SH-SY5Y (cell line): ENCODE results near the gene LCE2A.

Experiments
- GATA2 ChIP-seq: IDR thresholded peaks from 2 replicates; pipeline ENCODE4 v1.6.1; 2011; ENCODE audit warnings: mild to moderate bottlenecking, low read depth, low read length
- GATA3 ChIP-seq: IDR thresholded peaks from 2 replicates; pipeline ENCODE4 v1.6.1; 2011; ENCODE audit warnings: low read depth, mild to moderate bottlenecking, low read length, moderate library complexity

Gene LCE2A

GRCh38 chr1:152728986-152729385 is 30.8 kb downstream of the LCE2A start:
- TF ChIP-seq GATA2, result no peak
- TF ChIP-seq GATA3, result no peak

- TF ChIP-seq GATA3 (no peak), GATA2 (no peak)
Observed at GRCh38 chr1:152735648-152736047, 37.5 kb downstream of the LCE2A start.

GRCh38 chr1:152737997-152738396 is 39.9 kb downstream of the LCE2A start:
- TF ChIP-seq GATA3, result no peak
- TF ChIP-seq GATA2, result no peak

- no peak for TF ChIP-seq GATA2
- no peak for TF ChIP-seq GATA3
Observed at GRCh38 chr1:152739841-152740240, 41.7 kb downstream of the LCE2A start.

- TF ChIP-seq GATA2 (no peak), GATA3 (no peak)
Observed at GRCh38 chr1:152741656-152742055, 43.5 kb downstream of the LCE2A start.

- no peak for TF ChIP-seq GATA3
- TF ChIP-seq GATA2, result no peak
Observed at GRCh38 chr1:152743371-152744145, 45.4 kb downstream of the LCE2A start.

- TF ChIP-seq GATA2 (no peak), GATA3 (no peak)
Observed at GRCh38 chr1:152745289-152745704, 47.2 kb downstream of the LCE2A start.

- TF ChIP-seq GATA2, result no peak
- no peak for TF ChIP-seq GATA3
Observed at GRCh38 chr1:152745765-152746444, 47.8 kb downstream of the LCE2A start.

GRCh38 chr1:152747831-152748230 is 49.7 kb downstream of the LCE2A start:
- TF ChIP-seq GATA3, result no peak
- TF ChIP-seq GATA2, result no peak
